DLD1 (cell line): ENCODE results near the gene SLC39A3.

ENCODE experiments used
- in situ Hi-C: cut with HindIII; loops from 2 replicates; pipeline ENCODE4 v1.10.0; 2017; ENCODE audit warnings: low sequenced_read_pairs

SLC39A3 gene, protein sequence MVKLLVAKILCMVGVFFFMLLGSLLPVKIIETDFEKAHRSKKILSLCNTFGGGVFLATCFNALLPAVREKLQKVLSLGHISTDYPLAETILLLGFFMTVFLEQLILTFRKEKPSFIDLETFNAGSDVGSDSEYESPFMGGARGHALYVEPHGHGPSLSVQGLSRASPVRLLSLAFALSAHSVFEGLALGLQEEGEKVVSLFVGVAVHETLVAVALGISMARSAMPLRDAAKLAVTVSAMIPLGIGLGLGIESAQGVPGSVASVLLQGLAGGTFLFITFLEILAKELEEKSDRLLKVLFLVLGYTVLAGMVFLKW

DNA sequence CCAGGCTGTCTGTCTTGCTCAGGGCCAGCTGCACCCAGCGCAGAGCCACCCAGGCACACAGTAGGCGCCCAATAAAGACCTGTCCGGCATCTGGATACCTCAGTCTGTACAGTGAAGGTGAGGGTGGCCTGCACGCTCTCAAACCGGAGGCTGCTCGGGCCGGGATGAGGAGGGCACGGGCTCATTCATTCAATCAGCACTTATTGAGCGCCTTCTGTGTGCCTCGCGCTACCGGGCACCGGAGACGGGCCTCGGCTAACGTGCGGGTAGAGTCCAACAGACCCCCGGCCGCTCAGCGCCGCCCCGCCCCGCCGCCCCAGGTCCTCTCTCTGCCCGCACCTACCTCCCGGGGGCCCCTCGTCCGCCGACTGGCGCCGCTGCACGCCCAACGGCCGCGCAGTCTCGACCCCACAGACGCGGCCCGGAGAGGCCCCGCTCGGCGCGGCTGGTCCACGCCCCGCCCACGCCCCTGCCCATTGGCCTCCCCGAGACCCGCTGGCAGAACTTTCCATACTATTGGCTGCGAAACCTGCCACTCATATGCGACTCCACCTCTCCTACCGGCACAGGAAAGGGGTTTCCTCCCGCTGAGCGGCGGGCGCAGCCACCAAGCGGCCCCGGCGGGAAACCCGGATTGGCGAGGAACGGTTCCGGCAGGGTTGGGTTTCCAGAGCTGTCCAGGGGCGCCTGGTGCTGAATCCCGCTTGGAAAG lies at the start of gene SLC39A3:
TSS of gene SLC39A3 (minus strand) at position 416 of the 712 bp plus-strand sequence. CDS start 2,760 bp downstream, outside the sequence.
- in situ Hi-C loops: no loop called here

DNA sequence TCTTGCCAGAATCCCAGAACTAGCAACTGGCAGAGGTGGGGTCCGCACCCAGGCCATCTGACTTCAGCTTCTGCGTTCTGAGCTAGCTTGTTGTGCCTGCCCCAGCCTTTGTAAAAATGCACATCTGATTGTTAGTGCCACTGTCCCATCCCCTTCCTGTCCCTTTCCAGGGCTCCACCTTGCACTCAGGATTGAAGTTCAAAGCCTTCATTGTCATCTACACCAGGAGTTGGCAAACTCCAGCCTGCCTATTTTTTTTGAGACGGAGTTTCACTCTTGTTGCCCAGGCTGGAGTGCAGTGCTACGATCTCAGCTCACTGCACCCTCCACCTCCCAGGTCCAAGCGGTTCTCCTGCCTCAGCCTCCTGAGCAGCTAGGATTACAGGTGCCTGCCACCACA lies 48.4 kb upstream of the SLC39A3 start:
- in situ Hi-C loops: no loop called here

DNA sequence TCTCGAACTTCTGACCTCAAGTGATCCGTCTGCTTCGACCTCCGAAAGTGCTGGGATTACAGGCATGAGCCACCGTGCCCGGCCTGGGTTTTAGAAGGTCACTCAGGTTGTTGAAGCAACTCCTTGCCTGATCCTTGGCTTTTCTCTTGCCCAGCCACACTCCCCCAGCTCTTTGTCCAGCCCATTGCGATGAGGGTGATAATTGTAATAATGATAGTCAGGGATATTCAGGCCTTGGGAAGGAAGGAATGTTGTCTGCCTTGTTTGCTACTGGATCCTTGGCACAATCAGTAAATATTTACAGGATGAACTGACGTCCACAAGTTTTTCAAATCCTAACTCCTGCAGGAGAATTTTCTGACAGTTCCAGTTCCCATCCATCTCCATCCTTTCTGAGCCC lies 47.3 kb upstream of the SLC39A3 start:
- in situ Hi-C loops: no loop called here

DNA sequence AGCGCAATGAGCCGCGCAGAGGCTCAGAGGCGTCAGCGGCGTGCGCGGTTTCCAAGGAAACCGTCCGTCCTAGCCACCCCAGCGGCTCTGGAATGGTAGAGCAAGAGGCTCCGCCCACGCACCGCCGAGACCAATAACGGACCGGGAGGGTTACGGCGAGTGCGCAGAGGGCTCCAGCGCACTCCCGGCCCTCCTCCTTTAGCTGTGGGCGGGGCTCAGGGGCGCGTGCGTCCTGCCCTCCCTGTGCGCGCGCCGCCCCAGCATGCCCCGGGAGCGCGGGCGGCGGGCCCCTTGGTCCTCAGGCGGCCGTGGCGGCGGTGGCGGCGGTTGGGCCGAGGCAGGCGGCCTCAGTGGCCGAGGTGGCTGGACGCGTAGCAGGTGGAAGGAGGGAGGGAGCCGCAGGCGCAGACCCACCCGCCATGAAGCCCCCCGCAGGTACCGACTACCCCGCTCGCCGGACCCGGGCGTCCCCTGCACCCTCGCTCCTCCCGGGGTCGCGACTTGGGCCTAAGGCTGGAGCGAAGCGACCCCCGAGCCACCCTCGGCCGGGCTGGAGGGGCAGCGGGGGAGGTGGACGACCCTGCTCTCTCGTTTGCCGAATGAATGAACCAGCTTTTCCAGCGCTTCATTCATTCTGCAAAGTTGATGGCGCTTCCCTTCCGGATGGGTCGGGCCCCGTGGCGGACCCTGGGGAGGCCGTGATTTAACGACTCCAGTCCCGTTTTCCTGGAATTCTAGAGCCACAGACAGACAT lies 45.6 kb upstream of the SLC39A3 start, which contains the start of gene THOP1:
TSS of gene THOP1 (plus strand) at position 260 of the 754 bp plus-strand sequence. CDS start at position 420, 160 bp downstream.
- in situ Hi-C loops: no loop called here

DNA sequence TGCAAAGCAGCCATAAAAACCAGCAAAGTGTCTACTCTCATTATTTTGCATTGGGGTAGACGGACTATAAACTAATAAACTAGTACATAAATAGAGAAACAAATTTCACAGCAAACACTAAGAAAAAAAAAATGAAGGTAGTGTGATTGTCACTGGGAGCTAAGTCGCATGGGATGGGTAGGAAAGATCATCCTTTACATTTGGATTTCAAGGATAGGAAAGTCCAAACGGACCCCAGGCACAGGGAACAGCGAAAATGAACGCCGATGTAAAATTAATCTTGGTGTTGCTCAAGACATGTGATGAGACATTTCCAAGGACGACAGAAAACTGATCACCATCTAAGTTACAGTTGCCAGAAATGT lies 43.9 kb upstream of the SLC39A3 start:
- in situ Hi-C loops: no loop called here

DNA sequence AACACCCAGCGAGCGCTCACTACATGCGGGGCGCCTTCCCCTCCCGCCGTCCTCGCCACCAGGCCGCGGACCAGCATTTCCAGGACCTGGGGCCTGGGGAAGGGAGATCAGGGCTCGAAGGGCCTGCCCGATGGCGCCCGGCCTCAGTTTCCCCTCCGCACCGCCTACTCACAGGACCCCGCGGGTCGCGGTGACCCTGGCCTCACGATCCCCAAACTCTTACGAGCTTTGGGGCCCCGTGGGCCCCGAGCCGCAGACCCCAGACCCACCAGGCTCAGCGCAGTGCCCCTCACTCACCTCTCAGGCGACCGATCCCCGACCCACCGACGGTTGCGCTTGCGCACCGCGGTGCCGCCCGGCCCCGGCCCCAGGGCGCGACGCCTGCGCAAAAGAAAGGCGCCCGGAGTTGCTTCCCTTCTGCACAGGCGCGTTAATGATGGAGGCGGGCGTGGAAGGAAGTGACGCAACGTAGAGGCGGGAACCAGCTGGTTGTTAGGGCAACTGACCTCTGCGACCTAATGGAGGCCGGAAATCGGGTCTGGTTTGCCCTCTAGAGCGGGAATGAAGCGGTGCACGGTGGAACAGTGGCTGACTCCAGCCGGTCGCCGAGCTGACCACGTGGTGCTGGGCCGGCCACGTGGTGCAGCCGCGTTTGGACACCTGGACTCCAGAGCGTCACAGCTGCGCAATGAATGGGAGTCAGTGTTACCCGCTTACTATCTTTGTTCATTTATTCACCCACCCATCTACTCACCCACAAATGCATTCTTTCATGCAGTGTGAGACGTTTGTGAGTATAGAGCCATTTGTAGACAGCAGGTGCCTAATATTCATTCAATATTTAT lies 43.3 kb upstream of the SLC39A3 start, which contains the start of gene SGTA:
TSS of gene SGTA (minus strand) at position 338 of the 845 bp plus-strand sequence. CDS start 14,205 bp downstream, outside the sequence.
- in situ Hi-C loops: no loop called here

DNA sequence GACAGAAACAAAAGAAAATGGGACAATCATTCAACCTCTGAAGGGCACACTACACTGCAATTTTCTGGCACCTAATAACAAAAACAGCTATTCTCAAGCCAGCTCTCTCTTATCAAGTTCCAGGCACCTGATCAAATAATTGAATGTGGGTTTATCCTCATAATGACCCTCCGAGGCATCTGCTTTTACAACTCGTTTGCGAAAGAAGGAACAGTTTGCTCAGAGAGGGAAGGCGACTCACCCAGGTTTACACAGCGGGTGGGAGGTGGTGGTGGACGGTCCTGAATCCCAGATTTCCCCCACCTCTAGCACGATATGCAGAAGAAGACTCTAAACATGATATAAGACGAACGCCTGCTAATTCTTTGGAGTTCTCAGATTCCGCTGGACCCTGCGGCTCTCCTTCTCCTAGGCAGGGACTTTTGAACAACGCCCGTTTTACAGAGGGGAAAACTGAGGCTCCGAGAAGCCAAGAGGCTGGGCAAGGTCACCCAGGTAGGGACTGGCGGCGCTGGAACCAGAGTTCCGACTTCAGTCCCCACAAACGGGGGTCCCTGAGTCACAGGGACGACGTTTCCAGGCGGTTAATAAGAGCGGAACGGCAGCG lies 42.6 kb upstream of the SLC39A3 start:
- in situ Hi-C loops: no loop called here

DNA sequence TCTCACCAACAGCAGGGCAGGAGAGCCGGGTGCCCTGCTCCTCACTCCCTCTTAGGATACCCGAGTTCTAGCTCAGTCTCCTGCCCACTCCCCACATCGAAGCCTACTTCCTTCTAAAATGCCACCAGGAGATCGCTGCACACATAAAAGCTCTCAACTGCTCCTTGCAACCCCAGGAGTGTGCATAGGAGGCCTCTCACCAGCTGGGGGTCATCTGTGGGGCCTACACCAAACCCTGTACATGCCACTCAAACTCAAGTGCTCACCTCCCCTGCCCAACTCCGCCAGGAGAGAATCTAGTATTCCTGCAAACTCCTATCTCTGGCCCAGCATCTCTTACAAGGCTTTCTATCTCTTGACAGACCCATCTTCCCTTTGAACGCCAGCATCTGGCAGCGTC lies 40.5 kb upstream of the SLC39A3 start:
- in situ Hi-C loops: no loop called here

DNA sequence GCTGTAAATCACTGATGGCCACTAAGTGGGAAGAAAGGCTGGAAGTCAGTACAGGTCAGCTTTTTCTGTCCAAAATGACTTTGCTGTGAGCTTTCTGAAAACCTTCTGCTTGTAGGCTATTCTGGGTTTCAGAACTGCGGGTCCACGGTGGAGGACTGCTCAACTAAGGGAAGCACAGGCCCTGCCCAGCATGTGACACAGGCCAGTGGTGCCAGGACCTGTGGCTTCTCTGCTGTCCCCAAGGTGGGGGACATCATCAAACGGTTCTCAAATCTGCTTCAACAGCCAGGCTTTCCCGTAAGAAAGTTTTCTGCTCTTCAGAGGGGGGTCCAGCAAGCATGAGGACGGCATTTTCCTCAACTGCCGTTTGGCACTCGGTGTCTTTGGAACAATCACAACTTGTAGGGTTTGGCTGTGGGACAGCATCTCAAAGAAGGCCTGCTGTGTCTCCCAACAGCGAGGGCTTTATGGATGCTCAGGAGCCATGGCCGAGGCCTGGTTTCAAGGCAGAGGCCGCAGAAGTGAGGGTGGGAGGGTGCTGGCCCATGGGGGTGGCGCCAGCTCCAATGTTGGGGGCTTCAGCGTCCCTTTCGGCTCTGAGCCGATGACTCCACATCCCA lies 39.4 kb upstream of the SLC39A3 start:
- in situ Hi-C loops: no loop called here

DNA sequence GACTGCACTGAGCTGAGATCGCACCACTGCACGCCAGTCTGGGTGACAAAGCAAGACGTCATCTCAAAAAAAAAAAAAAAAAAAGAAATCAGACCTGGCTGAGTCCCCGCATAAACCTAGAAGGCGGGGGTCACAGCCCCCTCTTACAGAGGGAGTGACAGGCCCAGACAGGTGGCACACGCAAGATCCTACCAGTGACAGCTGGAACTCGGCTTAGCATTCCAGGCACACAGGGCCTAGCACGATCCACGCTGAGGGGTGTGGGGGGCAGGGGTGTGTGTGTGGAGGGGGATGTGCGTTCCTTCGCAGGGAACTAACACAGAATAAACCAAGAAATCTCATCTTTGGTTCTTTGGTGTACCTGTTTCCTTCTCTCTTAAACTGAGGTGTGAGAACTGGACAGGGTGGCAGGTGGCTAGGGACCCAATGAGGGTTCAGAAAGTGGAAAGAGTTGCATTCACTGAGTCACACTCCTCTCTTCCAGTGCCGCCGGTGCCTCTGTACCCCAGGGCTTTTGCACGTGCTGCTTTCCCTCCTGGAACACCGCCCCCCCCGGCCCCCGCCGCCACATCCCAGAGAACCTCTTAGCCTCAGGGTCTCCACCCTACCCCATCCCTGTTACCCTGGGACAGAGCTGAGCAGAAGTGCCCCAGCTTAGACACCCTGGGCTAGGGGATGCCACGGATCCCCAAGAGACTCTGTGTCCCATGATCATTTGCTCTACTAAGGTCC lies 38.3 kb upstream of the SLC39A3 start:
- in situ Hi-C loops: no loop called here

DNA sequence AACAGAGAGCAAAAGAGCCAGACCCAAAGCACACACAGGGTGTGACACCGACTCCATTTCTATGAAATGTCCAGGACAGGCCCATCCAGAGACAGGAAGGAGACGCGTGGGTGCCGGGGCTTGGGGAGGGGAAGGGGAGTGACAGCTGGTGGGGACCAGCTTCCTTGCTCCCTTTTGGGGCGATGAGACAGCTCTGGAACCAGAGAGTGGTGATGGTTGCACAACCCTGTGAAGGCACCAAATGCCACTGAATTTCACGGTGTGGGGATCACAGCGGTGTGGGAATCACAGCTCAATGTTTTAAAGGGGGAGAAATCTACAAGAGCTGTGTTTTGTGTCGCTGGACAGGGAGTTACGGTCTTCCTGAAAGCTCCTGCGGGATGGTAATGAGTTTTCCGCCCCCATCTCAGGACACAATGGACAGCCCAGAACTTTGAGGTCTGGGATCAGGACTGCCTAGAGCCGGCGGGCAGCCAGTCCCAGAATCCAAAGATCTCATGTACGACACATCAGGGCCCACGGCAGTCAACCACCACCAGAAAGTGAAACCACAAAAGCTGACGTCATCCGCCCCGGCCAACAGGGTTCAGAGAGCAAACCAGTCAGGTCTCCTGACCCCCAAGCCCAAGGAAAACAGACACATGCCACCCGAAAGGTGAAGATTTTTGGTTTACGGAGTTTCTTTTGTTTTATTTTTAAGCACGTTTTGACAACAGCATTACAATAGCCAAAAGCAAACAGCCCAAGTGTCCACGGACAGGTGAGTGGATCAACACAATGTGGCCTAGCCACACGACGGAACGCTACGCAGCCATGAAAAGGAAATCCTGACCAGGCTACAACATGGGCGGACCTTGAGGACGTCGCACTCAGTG lies 36.0 kb upstream of the SLC39A3 start:
- in situ Hi-C loops: no loop called here

DNA sequence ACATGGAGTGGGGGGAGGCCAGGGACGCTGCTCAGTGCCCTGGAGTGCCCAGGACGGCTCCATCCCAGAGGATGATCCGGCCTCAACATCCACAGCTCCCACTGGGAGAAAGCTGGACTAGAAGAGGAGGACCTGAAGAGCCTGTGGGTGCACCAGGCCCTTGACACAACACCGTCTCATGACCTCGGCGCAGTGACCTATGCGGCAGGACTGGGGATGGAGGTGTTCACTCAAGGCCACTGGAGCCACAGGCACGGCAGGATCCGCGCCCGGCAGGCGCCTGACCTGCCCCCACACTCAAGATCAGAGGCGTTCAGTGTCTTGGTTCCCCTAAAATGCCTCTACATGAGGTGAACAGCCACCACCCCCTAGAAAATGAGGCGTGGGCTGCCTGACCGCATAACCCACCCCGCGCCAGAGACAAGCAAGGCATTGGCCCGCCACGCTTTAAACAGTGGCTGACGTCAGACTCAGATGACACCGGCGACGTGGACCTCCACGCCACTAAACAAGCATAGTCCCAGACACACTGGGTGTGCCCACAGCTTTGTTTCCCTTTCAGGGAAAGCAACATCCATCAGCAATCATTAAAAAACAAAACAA lies 35.2 kb upstream of the SLC39A3 start:
- in situ Hi-C loops: no loop called here

DNA sequence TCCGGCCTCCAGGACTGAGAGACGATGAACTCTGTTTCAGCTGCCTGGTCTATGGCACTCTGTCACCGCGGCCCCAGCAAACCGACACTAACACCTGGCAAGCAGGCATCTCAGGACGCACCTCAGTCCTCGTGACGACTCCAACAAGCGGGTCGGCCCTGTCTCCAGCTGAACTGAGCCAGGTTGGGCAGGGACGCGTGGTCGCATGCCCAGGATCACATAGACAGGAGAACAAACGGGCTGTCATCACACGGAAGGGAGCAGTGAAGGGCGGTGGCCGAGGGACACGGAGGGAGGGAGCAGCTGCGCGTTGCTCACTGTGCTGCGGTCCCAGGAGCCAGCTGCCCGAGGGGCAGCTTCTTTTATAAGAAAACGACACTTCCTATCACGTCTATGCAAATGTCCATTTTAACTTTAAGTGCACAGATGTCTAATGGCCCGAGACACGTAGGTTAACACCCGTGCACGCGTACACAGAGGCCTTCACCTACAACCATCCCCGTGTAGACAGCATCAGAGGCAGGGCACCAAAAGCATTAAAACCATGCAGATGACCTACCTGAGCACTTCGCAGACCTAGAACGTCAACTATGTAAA lies 34.4 kb upstream of the SLC39A3 start:
- in situ Hi-C loops: no loop called here

DNA sequence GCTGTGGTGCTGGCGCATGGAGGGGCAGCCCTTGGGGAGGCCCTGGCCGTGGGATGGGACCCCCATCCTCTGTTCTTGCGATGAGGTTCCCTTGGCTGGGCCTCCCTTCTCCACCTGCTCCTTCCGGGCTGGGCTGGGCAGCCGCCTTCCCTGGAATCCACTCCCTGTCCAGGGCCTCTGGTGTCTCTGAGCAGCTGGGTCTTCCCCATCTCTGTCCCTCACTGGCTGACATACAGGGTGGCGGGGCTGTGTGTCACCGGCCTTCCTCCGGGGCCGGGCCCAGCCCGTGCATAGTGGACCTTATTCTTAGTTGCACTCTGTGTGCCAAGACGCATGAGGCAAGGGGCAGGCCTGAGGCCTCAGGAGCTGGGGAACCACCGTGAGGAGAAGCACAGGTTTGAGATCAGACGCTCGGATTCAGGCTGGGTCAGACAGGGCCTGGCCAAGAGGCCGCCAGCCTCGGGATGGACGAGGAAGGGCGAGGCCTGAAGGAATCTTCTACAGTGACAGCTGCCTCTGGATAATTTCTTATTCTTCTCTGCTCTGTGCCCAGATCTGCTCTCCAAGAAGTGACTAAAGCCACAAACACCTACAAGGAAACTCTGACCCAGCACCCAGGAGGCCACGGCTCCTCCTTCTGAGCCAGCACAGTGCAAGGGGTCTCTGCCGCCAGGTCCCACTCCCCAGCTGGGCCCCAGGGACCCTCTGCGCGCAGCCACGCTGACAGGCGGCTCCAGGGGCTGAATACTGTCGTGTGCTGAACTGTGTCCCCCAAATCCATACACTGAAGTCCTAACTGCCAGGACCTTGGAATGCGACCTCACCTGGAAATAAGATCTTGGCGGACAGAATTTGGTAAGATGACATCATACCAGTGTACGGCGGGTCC lies 32.2 kb upstream of the SLC39A3 start:
- in situ Hi-C loops: no loop called here

DNA sequence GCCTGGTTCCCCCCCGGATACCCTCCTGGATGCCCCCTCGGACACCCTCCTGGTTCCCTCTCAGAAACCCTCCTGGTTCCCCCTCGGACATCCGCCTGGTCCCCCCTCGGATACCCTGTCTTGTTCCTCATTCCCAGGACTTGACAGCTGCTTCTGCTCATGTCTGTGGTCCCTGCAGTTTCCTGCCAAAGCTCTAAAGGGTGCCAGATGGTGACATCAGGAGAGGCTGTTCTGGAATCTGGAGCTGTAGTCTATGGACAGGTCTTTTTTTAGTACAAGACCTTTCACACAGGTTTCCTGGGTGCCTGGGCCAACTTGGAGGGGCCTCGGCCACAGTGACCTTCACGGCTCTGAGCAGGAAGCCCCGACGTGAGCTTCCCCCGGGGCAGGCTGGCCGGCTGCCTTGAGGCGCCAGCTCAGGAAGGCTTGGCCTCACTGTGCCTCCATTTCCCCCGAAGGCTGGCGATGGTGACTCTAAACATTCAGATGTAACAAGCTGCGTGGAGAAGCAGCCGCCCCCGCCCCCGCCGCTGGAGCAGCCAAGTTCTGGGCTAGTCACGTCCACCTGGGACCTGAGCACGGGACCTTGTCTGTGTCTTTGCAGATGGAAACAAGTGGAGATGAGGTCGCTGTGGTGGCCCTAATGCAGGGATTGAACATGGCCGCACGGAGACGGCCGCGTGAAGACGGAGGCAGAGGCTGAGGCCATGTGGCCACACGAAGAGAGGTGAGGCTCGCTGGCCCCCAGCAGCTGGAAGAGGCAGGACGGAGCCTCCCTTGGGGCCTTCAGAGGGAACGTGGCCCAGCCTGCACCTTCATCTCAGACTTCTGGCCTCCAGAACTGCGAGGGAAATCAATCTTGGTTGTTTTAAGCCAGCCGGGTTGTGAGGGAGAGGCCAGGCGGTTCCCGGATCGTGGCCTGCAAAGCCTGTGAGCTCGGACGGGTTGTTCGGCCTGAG lies 30.5 kb upstream of the SLC39A3 start:
- in situ Hi-C loops: no loop called here
